VCaP (cell line): ENCODE data around the gene CFAP43.

Source experiments
- H3K27ac ChIP-seq: fragments of 450-650 bp; 2 replicates; pipeline ENCODE4 v1.5.1; 2017
- TF ChIP-seq, protein P1 (sequence below): fragments of 450-650 bp; conservative IDR thresholded peaks from 2 replicates; pipeline ENCODE4 v1.5.1; 2017; ENCODE audit warnings: mild to moderate bottlenecking, moderate library complexity

The CFAP43 gene

DNA sequence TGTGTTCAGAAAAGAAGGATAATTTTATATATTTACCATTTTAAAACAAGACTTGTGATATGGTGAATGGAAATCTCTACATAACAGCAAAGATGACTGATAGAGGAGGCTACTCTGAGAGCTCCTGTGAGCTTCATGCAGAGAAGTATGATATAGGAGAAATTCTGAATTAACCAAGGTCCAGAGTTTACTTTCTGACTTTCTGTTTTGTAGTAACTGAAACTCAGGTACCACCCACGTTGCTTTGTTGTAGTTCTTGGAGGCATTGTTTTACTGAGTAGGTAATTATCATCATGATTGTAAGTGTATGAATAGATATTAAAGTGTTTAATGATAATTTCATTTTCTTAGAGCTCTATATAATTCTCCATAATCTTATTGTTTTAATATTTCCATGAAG is 128.2 kb downstream of the CFAP43 start:
- no peak overlapping the region for H3K27ac ChIP-seq
- TF ChIP-seq, protein P1, sequence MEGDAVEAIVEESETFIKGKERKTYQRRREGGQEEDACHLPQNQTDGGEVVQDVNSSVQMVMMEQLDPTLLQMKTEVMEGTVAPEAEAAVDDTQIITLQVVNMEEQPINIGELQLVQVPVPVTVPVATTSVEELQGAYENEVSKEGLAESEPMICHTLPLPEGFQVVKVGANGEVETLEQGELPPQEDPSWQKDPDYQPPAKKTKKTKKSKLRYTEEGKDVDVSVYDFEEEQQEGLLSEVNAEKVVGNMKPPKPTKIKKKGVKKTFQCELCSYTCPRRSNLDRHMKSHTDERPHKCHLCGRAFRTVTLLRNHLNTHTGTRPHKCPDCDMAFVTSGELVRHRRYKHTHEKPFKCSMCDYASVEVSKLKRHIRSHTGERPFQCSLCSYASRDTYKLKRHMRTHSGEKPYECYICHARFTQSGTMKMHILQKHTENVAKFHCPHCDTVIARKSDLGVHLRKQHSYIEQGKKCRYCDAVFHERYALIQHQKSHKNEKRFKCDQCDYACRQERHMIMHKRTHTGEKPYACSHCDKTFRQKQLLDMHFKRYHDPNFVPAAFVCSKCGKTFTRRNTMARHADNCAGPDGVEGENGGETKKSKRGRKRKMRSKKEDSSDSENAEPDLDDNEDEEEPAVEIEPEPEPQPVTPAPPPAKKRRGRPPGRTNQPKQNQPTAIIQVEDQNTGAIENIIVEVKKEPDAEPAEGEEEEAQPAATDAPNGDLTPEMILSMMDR, result no peak

DNA sequence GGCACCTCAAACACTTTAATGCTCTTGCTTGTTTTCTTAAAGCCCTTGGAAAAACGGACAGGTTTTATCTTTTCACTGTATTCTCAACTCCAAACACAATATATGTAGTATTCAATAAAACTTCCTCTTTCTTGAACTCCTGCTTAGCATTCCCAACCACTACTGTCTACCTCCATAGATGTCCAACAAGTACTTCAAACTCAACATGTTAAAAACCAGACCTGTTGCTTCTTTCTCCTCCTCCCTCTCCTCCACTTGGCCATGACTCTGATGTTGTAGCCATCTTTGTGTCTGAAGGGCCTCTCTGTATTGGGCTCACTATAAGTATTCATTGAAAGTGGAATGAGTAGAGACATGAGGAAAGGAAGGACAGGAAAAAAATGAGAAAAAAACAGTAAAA is 130.3 kb downstream of the CFAP43 start:
- no peak overlapping the region for H3K27ac ChIP-seq
- TF ChIP-seq, protein P1, result no peak

DNA sequence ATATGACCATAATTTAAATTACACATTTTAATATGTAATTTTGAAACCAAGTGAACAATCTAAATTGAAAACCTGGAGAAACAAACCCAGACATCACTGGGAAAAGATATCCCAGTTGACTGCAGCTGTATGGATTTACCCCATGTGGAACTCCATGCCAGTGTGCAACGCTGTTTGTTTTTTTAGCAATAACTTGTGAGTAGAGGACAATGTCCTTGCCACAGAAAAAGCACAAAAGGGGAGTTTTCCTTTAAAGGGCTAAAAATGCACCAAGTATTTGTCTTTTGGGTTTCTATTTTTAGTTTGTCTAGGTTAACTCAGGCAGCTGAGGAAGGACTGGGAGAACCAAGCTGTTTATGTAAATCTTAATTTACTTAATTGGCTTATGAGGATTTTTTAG is 131.4 kb downstream of the CFAP43 start:
- no peak overlapping the region for H3K27ac ChIP-seq
- TF ChIP-seq, protein P1, result no peak

DNA sequence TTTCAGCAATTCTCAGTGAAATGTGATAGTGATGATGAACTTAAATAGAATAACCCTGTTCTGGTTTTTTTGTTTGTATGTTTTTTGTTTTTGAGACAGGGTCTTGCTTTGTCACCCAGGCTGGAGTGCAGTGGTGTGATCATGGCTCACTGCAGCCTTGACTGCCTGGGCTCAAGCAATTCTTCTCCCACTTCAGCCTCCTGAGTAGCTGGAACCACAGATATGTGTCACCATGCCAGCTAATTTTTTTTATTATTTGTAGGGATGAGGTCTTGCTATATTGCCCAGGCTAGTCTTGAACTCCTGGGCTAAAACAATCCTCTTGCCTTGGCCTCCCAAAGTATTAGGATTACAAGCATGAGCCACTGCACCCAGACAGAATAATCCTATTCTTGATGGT is 132.2 kb downstream of the CFAP43 start:
- TF ChIP-seq, protein P1, result no peak
- H3K27ac ChIP-seq, result no peak overlapping the region

DNA sequence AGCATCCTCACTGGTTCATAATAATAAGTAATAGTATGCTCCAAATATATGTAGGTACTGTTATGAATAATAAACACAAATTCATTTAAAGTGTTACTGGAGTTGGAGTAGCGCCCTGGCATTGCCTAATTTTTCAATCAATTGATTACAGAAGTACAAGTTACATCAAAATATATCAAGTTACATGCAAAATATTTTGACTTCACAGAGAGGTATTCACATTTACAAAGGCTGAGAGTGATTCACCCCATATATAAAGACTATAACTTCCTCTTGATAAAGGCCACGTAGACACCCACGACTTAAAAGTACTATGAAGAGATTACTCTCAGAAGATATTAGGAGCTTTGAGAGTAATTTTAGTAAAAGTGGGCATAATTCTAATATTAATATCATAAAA is 132.9 kb downstream of the CFAP43 start:
- no peak overlapping the region for H3K27ac ChIP-seq
- TF ChIP-seq, protein P1, result no peak

DNA sequence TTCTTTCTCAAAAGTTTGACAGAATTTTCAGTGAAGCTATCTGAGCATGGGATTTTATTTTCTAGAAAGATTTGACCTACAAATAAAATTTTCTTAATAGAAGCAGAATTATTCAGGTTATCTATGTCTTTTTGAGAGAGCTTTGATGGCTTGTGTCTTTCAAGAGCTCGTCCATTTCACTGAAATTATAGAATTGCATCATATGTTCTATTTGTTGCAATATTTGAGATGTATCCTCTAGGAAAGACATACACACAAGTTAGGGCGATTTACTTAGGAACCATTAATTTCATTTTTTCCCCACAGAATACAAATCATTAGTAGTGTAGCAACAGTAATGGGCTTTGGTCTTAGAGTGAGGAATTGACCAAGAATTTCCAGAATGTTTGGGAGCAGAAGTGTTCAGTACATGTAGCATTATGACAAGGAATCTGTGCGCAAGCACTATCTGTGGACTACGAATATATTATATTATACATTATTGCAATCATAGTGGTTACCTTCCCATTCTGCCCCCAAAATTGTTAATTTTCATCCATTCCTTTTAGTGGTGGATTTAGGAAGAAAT is 133.7 kb downstream of the CFAP43 start:
- TF ChIP-seq, protein P1, result no peak
- H3K27ac ChIP-seq, result no peak overlapping the region

DNA sequence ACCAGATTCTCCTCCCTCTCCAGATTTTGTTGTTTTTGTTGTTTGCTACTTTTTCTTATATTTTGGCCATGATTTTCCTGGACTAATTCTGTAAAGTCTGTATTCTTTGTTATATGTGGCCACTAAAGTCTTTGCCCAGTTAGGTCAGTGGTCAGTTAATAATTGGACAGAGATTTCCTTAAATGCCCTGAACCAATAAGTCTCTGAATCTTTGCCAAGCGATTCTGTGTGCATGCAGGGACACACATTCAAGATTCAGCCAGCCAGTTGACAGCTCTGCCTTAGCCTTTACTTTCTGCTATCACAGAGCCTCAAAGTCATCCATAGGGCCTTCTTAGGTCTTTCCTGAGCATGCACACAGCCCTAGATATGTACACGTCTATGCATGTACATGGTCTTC is 135.5 kb downstream of the CFAP43 start:
- TF ChIP-seq, protein P1, result no peak
- H3K27ac ChIP-seq, result no peak overlapping the region
